Uterus (tissue), 2 donors: ENCODE data around the gene IARS2.

ENCODE experiments used
- POLR2A ChIP-seq, 2 donors: fragments of 450-650 bp; IDR thresholded peaks; one replicate each; pipeline ENCODE4 v1.6.1; 2016; ENCODE audit warnings: antibody characterized with exemption in 2 of 2, mild to moderate bottlenecking in 1 of 2, moderate library complexity in 1 of 2
- TF ChIP-seq, protein P1 (sequence below), 4 experiments: fragments of 200-600 bp in 2 of 4; fragments of 450-650 bp in 2 of 4; sonication (generic) in 2 of 4; IDR thresholded peaks; one replicate each; pipeline ENCODE4 v1.5.1; 2016 to 2019; ENCODE audit warnings: antibody characterized with exemption in 4 of 4, mild to moderate bottlenecking in 2 of 4, moderate library complexity in 1 of 4

DNA sequence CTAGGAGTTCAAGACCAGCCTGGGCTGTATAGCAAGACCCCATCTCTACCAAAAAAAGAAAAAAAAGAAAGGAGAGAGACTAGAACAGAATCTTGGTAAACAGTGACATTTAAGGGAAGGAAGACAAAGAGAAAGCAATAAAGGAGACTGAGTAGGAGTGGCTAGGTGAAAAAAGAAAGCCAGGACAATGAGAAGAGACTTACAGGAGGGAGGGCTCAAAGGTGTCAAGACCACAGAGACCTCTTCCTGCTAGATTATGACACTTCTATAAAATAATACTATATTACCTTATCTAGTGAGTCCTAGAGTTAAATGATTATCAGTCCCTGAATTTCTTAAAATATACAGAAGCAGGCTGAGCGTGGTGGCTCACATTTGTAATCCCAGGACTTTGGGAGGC lies 37.6 kb upstream of the IARS2 start:
- TF ChIP-seq, protein P1, sequence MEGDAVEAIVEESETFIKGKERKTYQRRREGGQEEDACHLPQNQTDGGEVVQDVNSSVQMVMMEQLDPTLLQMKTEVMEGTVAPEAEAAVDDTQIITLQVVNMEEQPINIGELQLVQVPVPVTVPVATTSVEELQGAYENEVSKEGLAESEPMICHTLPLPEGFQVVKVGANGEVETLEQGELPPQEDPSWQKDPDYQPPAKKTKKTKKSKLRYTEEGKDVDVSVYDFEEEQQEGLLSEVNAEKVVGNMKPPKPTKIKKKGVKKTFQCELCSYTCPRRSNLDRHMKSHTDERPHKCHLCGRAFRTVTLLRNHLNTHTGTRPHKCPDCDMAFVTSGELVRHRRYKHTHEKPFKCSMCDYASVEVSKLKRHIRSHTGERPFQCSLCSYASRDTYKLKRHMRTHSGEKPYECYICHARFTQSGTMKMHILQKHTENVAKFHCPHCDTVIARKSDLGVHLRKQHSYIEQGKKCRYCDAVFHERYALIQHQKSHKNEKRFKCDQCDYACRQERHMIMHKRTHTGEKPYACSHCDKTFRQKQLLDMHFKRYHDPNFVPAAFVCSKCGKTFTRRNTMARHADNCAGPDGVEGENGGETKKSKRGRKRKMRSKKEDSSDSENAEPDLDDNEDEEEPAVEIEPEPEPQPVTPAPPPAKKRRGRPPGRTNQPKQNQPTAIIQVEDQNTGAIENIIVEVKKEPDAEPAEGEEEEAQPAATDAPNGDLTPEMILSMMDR (IDR thresholded peaks at IDR 0.05), result no peak
- TF ChIP-seq POLR2A (IDR thresholded peaks at IDR 0.05), result no peak
